ENCODE measurements around the gene KRTAP10-4.
A peak's percentile ranks its signal among the peaks of the same experiment; 100 is the strongest.
"Not testable (repeated sequence)": the region's sequence is repeated elsewhere in the genome, so short reads cannot be mapped to it uniquely, and the experiment has no call there.

KRTAP10-4 gene

DNA sequence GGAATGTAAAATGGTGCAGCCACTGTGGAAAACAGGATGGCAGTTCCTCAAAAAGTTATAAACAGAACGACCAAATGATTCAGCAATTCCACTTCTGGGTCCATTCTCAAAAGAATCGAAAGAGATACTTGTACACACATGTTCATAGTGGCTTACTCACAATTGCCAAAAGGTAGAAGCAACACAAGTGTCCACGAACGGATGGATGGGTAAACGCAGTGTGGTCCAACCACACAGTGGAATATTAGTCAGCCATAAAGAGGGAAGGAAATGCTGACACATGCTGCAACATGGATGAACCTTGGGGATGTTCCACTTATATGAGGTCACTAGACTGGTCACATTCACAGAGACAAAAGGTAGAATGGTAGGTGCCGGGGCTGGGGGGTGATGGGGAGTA, 38.8 kb upstream of the KRTAP10-4 start:
- DNase-seq = no peak

DNA sequence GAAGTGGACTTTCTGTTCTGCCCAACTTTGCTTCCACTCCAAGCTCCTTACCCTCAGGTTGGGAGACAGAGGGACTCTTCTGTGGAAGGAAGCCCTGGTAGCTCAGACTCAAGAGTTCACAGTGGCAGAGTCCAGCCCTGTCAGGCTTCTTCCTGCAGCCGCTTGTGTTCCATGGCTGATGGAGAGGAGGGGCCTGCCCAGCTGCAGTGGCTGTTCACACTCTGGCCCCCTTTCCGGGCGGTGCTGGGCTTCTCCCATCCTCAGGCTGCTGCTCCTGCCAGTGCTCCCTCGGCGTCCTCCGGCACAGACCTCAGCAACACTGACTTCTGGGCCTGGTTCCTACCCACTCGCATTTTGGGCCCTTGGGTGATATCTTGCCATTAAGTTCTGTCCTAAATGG, 37.6 kb upstream of the KRTAP10-4 start:
- DNase-seq = no peak

DNA sequence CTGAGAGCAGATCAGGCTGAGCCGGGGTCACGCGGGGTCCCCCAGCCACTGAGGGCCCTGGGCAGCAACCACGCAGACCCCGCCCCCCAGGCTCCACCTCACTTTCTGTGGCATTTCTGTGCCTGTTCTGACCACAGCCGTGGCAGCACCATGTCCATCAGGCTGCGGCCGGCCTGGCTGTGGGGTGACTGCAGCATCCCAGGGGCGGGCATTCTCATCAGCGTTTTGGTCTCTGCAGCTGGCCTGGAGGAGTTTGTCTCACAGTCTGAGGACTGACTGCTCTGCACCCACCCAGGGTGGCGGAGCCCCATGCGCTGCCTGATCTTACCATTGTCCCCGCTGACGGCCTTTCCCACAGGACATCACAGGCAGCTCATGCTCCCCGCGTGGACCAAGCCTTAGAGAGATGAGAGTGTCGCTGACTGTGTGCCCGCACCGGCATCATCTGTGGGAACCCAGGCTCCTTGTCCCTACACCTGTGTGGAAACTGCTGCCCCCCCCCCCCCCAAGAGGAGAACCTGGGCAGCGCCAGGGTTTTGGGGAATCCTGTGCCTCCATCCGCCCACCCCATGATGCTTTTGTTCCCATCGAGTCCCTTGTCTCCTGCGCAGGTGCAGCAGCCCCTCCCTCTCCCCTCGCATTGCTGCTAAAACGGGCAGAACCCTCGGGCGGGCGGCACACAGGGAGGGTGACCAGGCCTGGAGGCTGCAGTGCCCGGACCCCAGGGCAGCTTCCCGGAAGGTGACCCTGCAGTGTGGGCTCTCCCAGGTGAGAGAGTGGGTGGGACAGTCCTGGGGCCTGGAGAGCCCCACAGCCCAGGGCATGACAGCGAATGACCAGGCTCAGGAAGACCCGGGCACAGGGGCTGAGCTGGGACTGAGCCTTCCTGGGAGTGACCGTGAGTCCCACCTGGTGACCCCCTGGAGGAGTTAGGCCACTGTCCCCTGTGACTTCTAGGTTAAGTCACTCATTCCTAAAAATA, 35.3 kb upstream of the KRTAP10-4 start:
- no peak for DNase-seq

DNA sequence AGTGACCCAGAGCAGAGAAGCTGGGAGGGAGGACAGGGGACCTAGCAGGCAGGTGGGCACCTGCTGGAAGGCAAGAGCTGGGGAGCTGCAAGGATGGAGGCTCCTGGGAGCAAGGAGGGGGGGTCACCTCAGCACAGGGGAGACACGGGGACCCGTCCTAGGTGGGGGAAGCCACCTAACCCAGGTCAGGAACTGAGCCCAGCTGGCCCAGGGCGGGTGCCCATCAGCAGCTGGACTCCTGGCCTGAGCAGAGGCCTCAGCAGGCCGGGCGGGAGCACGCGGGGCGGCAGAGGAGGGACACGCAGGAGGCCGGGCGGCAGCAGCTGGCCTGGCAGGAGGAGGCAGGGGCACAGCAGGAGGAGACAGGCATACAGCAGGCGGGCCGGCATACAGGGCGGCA, 34.5 kb upstream of the KRTAP10-4 start:
- DNase-seq = no peak

DNA sequence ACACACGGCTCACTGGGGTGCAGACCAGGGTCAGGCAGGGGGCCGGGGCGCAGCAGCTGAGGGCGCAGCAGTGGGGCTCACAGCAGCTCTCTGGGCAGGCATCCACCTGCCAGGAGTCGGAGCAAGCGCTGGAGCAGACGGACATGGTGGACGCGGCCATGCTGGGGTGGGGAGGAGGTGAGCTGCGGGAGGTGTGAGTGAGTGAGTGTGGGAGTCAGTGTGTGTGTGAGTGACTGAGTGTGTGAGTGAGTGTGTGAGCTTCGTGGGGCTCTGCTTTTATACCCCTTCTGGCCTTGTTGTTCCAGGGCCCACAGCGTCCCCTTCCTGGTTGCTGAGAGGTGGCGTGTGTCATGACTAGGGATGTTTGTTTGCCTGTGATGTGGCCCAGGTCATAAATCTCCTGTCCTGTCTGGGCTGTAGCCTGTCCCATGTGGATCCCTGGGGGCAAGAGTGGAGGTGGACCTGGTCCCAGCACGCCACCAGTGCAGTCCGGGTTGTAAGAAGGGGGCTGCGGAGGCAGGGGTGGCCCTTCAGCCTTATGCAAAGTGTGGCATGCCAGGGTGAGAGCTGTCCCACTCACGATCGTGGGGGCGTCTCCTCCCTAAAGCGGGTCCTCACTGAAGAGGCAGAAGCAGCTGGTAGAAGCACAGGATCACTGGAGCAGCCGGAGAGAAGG, 33.4 kb upstream of the KRTAP10-4 start, which contains the start of gene KRTAP10-1:
Gene KRTAP10-1, minus strand, starts transcription at position 205 of the 676 bp plus-strand sequence. Its CDS starts 45 bp downstream, at position 160.
- DNase-seq = no peak

DNA sequence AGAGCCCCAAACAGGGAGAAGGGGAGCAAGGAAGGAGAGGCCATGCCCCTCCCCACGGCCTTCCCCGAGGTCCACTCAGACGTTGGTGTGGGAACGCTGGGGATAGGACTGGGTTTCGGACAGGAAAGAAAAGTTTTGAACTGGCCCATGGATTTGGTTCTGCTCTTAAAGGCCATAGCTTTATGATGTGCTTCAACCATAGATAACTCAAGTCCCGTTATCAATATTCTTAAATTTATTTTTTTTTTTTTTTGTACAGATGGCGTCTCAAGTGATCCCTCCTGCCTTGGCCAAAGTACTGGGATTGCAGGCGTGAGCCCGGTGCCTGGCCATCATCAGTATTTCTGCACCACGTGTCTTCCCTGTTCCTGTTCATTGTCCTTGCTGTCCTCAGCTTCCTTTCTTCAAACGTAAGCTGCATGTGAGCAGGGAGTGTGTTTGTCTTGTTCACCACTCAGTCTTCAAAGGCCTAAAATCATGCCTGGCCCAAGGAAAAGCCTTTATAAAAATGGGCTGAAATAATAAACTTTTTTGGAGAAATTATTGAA, 32.7 kb upstream of the KRTAP10-4 start:
- no peak for DNase-seq

DNA sequence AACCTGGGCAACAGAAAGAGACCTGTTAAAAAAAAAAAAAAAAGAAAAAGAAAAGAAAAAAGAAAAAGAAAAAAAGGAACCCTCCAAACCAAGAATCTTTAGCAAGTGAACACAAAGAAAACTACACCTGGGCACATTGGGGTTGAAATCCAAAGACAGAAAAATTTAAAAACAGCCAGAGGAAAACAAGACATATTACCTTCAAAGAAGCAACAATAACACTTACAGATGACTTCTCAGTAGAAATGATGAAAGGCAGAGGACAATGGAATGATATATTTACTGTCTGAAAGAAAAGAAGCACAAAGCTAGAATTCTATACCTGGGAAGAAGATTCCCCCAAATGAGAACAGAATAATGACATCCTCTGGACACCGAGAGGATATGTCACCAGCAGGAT, 30.8 kb upstream of the KRTAP10-4 start:
- no peak for DNase-seq

DNA sequence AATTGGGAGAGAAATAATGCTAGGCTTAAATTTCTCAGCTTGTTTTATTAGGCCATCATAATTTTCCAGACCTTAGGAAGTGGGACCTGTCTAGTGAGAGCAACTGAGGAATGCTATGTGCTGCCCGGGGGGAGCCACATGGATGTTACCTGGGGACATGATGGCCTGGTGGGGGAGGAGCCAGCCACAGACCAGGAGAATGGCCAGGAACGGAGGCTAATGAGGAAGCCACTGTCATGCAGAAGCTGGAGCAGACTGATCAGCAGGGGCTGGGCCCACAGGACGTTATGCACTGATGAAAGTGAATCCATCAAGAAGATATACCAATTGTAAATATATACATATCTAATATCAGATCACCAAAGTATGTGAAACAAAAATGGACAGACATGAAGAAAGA, 29.0 kb upstream of the KRTAP10-4 start:
- no peak for DNase-seq

DNA sequence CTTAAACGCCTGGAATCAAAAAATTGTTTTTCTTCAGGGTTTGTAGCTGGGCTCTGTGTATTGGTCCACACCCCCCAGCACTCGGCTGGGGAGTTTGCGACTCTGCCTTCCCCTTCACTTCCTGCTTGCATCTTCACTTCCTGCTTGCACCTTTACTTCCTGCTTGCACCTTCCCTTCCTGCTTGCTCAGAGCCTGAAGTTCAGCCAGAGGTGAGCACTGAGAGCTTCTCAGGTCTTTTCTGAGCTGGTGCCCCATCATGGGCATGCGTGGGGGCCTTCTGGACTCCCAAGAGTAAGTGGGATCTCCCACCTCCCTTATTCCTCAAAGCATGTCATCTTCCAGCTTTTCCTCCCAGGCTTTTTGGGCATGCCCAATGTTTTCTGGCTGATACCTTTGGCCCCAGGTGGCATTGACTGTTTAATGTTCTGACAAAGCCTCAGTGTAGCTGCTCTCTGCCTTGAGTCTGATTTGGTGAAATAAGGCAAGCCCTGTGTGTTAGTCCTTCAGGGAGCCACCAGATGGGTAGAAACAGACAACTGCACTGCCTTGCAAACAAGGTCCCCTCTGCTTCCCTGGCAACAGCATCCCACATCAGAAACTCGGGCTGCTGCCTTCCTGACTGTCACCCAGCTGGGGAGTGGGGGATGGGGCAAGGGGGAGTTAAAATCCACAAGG, 25.7 kb upstream of the KRTAP10-4 start:
- DNase-seq = peak; percentile 22

DNA sequence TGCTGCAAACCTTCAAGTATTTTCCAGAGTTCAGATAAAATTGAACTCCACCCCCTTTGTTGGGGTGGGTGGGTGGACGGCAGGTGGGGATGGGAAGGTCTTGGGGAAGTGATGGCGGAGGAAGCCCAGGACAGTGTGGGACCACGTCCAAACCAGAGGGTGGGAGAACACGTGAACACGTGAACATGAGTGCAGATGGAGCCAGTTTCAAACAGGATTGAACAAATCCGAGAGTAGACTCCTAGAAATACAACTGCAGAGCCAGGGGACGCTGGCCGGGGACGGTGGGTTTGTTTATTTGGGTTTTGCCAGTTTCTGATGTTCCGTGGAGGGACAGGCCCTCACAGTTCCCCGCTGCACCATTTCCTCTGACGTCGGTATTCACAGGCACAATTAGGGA, 25.1 kb upstream of the KRTAP10-4 start:
- no peak for DNase-seq

DNA sequence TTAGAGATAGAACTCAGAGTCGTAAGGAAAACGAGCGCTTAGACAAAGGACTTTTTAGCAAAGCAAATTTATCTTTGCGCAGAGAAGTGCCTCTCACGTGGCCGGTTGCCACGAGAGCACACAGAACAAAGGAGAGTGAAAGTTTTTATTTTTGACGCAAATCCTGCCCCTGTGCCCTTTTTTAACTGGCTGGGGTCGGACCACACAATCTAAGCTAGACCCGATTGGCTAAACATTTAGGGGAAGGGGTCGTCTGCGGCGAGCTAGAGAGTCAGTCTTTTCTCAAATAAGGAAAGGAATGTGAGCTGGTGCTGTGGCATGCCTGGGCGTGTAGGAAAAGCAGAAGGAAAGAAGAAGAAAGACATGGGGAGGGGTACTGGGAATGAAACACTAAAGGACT, 24.6 kb upstream of the KRTAP10-4 start:
- no peak for DNase-seq

DNA sequence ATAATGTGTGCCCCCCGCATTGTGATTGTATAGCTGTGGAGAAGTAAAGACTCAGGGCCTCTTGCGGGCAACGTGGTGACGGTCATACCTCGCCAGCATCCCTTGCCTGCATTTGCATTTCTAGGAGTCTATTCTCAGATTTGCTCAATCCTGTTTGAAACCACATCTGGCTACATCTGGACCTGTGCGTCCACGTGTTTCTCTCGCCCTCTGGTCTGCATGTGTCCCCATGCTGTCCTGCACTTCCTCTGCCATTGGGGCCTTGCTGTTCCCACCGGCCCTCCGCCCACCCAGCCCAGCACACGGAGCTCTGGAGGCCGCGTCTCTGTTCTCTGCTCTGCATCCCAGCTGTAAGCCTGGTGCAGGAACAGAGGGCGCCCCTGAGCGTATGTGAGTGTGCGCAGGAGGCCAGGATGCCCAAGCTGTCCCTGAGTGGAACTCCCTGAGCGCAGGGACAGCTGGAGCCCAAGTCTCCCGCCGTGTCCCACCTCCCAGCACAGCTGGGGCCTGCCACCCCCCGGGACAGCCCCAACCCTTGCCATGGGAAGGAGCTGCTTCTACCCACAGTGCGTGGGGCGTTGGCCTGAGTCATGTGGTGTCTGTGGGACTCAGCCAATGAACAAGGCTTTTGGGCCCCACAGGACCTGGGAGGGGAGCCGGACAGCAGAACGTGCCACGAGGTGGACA, 23.9 kb upstream of the KRTAP10-4 start:
- DNase-seq = no peak

DNA sequence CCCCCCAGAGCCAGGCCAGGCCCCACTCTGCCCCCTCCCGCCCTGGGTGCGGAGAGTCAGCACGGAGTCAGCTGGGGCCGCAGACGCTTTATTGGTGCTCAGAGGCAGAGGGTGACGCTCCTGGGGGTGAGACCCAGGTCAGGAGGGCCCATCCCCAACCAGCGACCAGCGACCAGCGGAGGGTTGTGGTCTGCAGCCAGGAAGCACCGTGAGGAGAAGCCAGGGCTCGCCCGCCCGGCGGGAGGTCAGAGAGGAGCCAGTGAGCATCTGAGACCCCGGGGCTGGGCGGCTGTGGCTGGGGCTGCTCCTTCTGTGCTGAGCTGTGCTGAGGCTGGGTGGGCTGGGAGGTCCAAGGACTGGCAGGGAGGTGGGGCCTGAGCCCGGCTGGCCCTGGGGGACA, 23.2 kb upstream of the KRTAP10-4 start:
- not testable (repeated sequence) for DNase-seq

DNA sequence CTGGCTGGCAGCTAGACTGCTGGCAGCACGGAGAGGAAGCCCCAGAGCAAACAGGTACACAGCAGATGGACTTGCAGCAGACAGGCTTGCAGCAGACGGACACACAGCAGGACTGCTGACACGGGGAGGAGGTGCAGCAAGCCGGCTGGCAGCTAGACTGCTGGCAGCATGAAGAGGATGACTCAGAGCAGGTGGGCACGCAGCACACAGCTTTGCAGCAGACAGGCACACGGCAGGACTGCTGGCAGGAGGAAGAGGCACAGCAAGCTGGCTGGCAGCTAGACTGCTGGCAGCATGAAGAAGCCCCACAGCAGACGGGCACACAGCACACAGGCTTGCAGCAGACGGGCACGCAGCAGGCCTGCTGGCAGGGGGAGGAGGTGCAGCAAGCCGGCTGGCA, 22.7 kb upstream of the KRTAP10-4 start:
- DNase-seq = no peak

DNA sequence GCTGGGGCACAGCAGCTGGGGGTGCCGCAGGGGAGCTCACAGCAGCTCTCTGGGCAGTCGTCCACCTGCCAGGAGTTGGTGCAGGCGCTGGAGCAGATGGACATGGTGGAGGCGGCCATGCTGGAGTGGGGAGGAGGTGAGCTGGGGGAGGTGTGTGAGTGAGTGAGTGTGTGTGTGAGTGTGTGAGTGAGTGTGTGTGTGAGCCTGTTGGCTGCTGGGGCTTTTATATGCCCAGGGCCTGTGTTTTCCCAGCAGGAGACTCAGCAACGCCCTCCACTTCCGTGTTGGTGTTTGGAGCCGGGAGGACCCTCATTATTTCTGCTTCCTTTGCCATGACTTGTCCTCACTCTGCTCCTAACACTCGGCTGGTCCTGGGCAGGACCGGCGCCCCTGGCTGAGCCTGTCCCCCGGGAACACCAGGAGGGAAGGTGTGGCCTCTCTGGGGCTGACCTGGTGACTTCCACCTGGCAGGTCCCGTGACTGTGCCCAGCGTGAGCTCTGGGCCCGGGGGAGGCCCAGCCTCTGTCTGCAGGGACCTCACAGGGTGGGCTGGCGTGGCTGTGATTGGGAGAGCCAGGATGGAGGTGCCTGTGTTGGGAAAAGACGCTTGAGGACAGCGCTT, 22.1 kb upstream of the KRTAP10-4 start, which contains the start of gene KRTAP10-2:
Gene KRTAP10-2, minus strand, starts transcription at position 166 of the 622 bp plus-strand sequence. Its CDS starts 47 bp downstream, at position 119.
- no peak for DNase-seq

DNA sequence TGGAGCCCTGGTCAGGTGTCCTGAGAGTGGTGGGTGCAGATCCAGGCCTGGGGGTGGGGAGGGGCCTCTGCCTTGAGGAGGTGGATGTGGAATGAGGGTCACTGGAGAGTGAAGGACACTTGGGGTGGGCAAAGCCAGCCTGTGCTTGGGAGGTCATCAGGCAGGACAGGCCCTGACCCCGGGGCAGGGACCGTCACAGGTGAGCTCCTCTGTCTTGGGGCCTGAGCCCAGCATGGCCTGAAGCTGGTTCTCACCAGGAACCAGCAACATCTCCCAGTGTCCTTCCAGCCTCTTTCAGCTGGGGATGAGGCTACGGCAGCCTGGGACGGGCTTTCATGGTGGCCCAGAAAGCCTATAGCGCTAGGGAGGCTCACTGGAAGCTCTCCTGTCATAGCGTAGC, 21.4 kb upstream of the KRTAP10-4 start:
- no peak for DNase-seq

DNA sequence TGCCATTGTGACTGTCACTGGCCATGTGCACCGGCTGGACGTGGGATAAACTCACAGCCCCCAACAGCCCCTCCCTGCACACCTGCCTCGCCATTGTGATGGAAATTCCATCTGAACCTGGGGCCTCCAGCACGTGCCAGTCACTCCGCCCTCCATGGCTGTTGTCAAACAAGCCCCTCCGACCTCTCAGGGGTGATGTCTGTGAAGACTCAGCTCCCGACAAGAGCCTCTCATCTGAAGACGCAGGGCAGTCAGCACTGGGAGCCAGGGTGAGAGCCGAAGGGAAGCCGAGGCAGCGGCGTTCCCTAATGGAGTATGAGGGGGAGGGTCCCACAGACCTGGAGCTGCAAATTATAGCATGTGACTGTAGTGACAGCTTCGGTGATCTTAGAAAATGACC, 20.8 kb upstream of the KRTAP10-4 start:
- no peak for DNase-seq

DNA sequence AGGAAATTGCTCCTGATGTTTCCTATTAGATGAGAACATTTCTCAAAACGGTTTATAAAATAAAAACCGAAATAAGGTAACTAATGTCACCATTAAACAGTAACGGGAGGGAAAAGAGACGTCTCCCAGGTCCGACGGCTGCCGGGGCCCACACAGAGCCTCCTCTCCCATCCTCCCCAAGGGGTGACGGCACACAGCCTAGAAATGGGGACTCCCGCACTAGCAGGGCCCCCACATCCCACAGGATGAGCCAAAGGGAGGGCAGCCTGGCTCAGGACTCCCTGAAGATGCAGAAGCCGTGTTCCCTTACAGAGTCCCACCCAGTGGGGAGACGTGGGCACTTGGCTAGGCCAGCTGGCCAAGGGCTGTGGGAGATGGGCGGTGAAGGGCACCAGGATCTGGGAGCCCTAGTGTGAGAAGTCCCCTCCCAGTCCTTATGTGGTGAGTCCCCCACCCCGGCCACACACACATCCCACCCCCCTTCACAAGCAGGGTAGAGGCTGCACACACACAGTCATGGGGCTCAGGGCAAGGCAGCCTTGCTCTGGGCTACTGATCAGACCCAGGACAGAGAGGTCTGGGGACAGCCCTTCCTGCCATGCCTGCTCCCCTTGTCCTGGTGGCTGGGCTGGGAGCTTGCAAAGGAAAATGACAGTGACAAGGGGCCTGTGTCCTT, 18.2 kb upstream of the KRTAP10-4 start:
- no peak for DNase-seq

DNA sequence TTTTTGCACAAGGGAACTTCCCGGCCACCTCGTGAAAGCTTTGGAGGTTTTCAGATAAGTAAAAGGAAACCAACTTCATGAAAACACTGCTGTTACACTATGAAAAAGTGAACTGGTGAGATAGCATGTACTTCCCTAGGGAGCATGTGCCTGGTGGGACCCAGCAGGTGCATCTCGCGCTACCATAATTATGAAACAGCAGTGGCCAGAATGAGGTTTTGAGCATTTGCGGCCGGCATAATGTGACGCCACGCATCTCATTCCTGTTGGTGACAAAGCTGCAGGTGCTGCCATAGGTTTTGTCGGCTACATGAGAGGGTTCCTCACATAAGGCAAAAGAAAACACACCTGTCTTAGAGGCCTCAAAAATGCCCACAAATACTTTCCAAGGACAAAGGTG, 16.6 kb upstream of the KRTAP10-4 start:
- no peak for DNase-seq

DNA sequence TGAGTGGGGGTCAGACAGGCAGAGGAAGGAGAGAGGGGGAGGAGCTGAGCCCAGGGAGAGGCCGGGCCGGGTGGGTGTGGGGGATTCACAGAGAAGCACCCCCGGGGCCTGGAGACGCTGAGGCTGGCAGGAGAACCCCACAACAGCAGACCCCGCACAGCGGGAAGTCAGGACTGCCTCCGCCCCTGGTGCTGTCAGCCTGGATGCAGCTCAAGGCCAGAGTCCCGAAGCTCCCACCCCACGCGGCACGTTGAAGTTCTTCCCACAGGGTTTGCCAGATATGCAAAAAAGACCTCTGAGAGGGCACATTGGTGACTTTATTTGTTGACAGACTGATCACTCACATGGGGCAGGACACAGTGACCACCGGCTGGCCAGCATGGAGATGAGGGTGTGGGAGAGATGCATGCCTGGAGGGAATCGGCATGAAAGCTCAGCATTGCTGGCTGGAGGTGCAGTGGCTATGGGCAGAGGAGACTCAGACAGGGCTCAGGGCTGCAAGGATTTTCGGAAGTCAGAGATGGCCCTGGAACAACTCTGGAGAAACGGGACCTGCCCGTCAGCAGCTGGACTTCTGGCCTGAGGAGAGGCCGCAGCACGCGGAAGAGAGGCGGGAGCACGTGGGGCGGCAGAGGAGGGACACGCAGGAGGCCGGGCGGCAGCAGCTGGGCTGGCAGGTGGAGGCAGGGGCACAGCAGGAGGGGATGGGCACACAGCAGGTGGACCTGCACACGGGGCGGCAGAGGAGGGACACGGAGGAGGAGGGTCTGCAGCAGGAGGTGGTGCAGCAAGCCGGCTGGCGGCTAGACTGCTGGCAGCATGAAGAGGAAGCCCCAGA, 15.8 kb upstream of the KRTAP10-4 start:
- DNase-seq = no peak

DNA sequence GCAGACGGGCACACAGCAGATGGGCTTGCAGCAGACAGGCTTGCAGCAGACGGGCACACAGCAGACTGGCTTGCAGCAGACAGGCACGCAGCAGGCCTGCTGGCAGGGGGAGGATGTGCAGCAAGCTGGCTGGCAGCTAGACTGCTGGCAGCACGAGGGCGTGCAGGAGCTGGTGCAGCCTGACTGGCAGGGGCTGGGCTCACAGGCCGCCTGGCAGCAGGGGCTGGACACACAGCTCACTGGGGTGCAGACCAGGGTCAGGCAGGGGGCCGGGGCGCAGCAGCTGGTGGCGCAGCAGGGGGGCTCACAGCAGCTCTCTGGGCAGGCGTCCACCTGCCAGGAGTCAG, 15.2 kb upstream of the KRTAP10-4 start:
- not testable (repeated sequence) for DNase-seq
